Upper lobe of left lung (tissue), 6 donors: Measurements from ENCODE around the gene SFT2D3. TPM values are rescaled to one million over a fixed set of nuclear protein-coding genes. Genes with fewer than 3 reads are reported as not detected.

Experiments used
- ATAC-seq, 2 donors: fragments of 200-7000 bp; cut with Tn5 transposase; one replicate each; pipeline ENCODE4 v1.9.1; 2022; ENCODE audit warnings: mild to moderate bottlenecking in 2 of 2, moderate library complexity in 2 of 2; ENCODE audit not compliant: low FRiP score in 2 of 2
- DNase-seq, 2 donors: peaks; one replicate each; pipeline ENCODE4 v3.0.0-alpha.2; 2019 to 2020
- H3K27ac ChIP-seq, 4 donors: fragments of 200-600 bp; sonication (generic); one replicate each; pipeline ENCODE4 v1.5.1; 2016 to 2019
- H3K27me3 ChIP-seq, 4 donors: fragments of 200-600 bp; sonication (generic); one replicate each; pipeline ENCODE4 v1.5.1; 2017 to 2019
- H3K36me3 ChIP-seq, 4 donors: fragments of 200-600 bp; sonication (generic); one replicate each; pipeline ENCODE4 v1.5.1; 2016 to 2019
- H3K4me1 ChIP-seq, 4 donors: fragments of 200-600 bp; sonication (generic); one replicate each; pipeline ENCODE4 v1.5.1; 2018 to 2019
- H3K4me3 ChIP-seq, 4 donors: fragments of 200-600 bp; sonication (generic); one replicate each; pipeline ENCODE4 v1.5.1; 2017 to 2019; ENCODE audit warnings: mild to moderate bottlenecking in 2 of 4, moderate library complexity in 1 of 4
- H3K9me3 ChIP-seq, 4 donors: fragments of 200-600 bp; sonication (generic); one replicate each; pipeline ENCODE4 v1.5.1; 2018 to 2019
- CTCF ChIP-seq, 6 experiments: fragments of 450-650 bp in 4 of 6; fragments of 200-600 bp in 2 of 6; sonication (generic) in 2 of 6; IDR thresholded peaks; one replicate each; pipeline ENCODE4 v1.5.1; 2016 to 2019; ENCODE audit warnings: antibody characterized with exemption in 6 of 6
- EP300 ChIP-seq, 4 donors: sonication (generic); formaldehyde crosslinking; IDR thresholded peaks; one replicate each; pipeline ENCODE4 v1.5.1; 2017; ENCODE audit warnings: antibody characterized with exemption in 4 of 4, control low read depth in 2 of 4
- POLR2A ChIP-seq, 4 donors: fragments of 450-650 bp; IDR thresholded peaks; one replicate each; pipeline ENCODE4 v1.5.1; 2016 to 2017; ENCODE audit warnings: antibody characterized with exemption in 4 of 4, mild to moderate bottlenecking in 2 of 4
- POLR2AphosphoS5 ChIP-seq, 2 donors: sonication (generic); formaldehyde crosslinking; IDR thresholded peaks; one replicate each; pipeline ENCODE4 v1.5.1; 2017; ENCODE audit warnings: antibody characterized with exemption in 2 of 2
- WGBS, 2 donors: methylation state at CpG; one replicate each; pipeline ENCODE4 v1.1.5; 2017 to 2018; 5-methylcytosine and 5-hydroxymethylcytosine counted together
- total RNA-seq, 6 donors: library from RNA; depleted of rRNA in 4 of 6; stranded (reverse); fragments of >200 nt in 4 of 6; gene quantifications; one replicate each; pipeline versions ENCODE4 v1.1.0 to v1.2.1, GENCODE V29; 2016 to 2021
- donor health status: DM: no; HTN: no; CAD: no; lungs with moderate emphysema.
- donor health status: DM: no; HTN: yes; CAD: no; lungs with severe emphysema.

The SFT2D3 gene
- total RNA-seq, 6 donors from 2014 or later = 6.4 to 13.1 (median 9.1) TPM

- 69 to 80% methylated on average over 1 of the region's 1 CpG for WGBS, 2 donors
Measured at GRCh38 chr2:127688405-127688804, 12.9 kb upstream of the SFT2D3 start.

GRCh38 chr2:127690696-127691095, 10.6 kb upstream of the SFT2D3 start:
- H3K4me3 ChIP-seq = no peak overlapping the region
- H3K27ac ChIP-seq = no peak overlapping the region
- H3K27me3 ChIP-seq = no peaks in the 10 kb centered on the region
- H3K36me3 ChIP-seq = no peaks in the 10 kb centered on the region
- peaks cover 4 to 9% (median 6%) of the 10 kb centered on the region in 4 donors for H3K4me1 ChIP-seq
- 92 to 93% methylated on average over 2 of the region's 2 CpGs for whole genome bisulfite sequencing, 2 donors
- DNase-seq (no peak), ATAC-seq (no peak)
- TF ChIP-seq POLR2A (IDR thresholded peaks at IDR 0.05) = no peak
- peaks cover 0 to 11% (median 9%) of the 10 kb centered on the region in 4 donors for H3K9me3 ChIP-seq

More at GRCh38 chr2:127688405-127688804, 12.9 kb upstream of the SFT2D3 start:
- Histone ChIP-seq H3K27ac (no peak overlapping the region), H3K4me3 (no peak overlapping the region), H3K4me1 (no peaks in the 10 kb centered on the region), H3K36me3 (no peaks in the 10 kb centered on the region), H3K27me3 (no peaks in the 10 kb centered on the region), H3K9me3 (peaks cover 0 to 11% (median 9%) of the 10 kb centered on the region in 4 donors)
- no peak for DNase-seq
- TF ChIP-seq POLR2AphosphoS5 (IDR thresholded peaks at IDR 0.05) (no peak), EP300 (IDR thresholded peaks at IDR 0.05) (no peak), POLR2A (IDR thresholded peaks at IDR 0.05) (no peak), CTCF (IDR thresholded peaks at IDR 0.05) (no peak)
- ATAC-seq = no peak

- WGBS, 2 donors = 89 to 96% methylated on average over 9 of the region's 9 CpGs
- no peaks in the 10 kb centered on the region for H3K27me3 ChIP-seq
- peak in 1 of 2 donors; percentile 53 for ATAC-seq
- H3K4me3 ChIP-seq = peak overlapping the region in 1 of 4 donors; percentile 43
- H3K27ac ChIP-seq = no peak overlapping the region
- no peak for DNase-seq
- peaks cover 4 to 11% (median 8%) of the 10 kb centered on the region in 4 donors for H3K4me1 ChIP-seq
- TF ChIP-seq CTCF (IDR thresholded peaks at IDR 0.05) (no peak), EP300 (IDR thresholded peaks at IDR 0.05) (no peak), POLR2A (IDR thresholded peaks at IDR 0.05) (no peak), POLR2AphosphoS5 (IDR thresholded peaks at IDR 0.05) (no peak)
- H3K9me3 ChIP-seq = peaks cover 0 to 11% (median 6%) of the 10 kb centered on the region in 4 donors
- H3K36me3 ChIP-seq = no peaks in the 10 kb centered on the region
Measured at GRCh38 chr2:127694986-127695385, 6.3 kb upstream of the SFT2D3 start.

GRCh38 chr2:127695491-127696472, 5.5 kb upstream of the SFT2D3 start:
- H3K27ac ChIP-seq = peak overlapping the region in 2 of 4 donors; percentile 34 to 50
- peak; percentile 77 to 85 for DNase-seq
- TF ChIP-seq EP300 (IDR thresholded peaks at IDR 0.05) (no peak), CTCF (IDR thresholded peaks at IDR 0.05) (peak in 5 of 6 experiments; percentile 34 to 64 (median 51))

GRCh38 chr2:127697482-127698180, 3.7 kb upstream of the SFT2D3 start:
- no peak overlapping the region for H3K4me3 ChIP-seq
- H3K4me1 ChIP-seq = peaks cover 16 to 24% (median 20%) of the 10 kb centered on the region in 4 donors
- H3K36me3 ChIP-seq = no peaks in the 10 kb centered on the region
- DNase-seq (no peak), ATAC-seq (no peak)
- WGBS, 2 donors = 90 to 97% methylated on average over 20 to 21 of the region's 21 CpGs
- no peaks in the 10 kb centered on the region for H3K9me3 ChIP-seq
- TF ChIP-seq EP300 (IDR thresholded peaks at IDR 0.05) (no peak), CTCF (IDR thresholded peaks at IDR 0.05) (no peak), POLR2A (IDR thresholded peaks at IDR 0.05) (no peak), POLR2AphosphoS5 (IDR thresholded peaks at IDR 0.05) (no peak)
- no peaks in the 10 kb centered on the region for H3K27me3 ChIP-seq
- no peak overlapping the region for H3K27ac ChIP-seq

More at GRCh38 chr2:127695491-127696472, 5.5 kb upstream of the SFT2D3 start:
- ATAC-seq = peak; percentile 37 to 68
- Histone ChIP-seq H3K36me3 (no peaks in the 10 kb centered on the region), H3K4me1 (peaks cover 11 to 17% (median 14%) of the 10 kb centered on the region in 4 donors), H3K27me3 (no peaks in the 10 kb centered on the region), H3K4me3 (peak overlapping the region in 3 of 4 donors; percentile 26 to 44 (median 43)), H3K9me3 (peaks cover 0 to 5% (median 1%) of the 10 kb centered on the region in 4 donors)
- WGBS, 2 donors = 35 to 57% methylated on average over 42 to 49 of the region's 52 CpGs
